Epithelial cell of esophagus (primary cell): Measurements from ENCODE around the gene CDH15.

Experiments used
- DNase-seq: peaks from one replicate; pipeline ENCODE4 v3.0.0; 2010; ENCODE audit warnings: low read depth
- H3K4me3 ChIP-seq: 2 replicates; pipeline ENCODE4 v1.5.1; 2011; ENCODE audit warnings: mild to moderate bottlenecking, low read length, control low read depth
- TF ChIP-seq, protein P1 (sequence below): IDR thresholded peaks from 2 replicates; pipeline ENCODE4 v1.5.1; 2011; ENCODE audit warnings: low read depth, mild to moderate bottlenecking, low read length, control low read depth, inconsistent platforms; ENCODE audit not compliant: insufficient read depth; ENCODE audit errors: missing control alignments

Gene CDH15, protein sequence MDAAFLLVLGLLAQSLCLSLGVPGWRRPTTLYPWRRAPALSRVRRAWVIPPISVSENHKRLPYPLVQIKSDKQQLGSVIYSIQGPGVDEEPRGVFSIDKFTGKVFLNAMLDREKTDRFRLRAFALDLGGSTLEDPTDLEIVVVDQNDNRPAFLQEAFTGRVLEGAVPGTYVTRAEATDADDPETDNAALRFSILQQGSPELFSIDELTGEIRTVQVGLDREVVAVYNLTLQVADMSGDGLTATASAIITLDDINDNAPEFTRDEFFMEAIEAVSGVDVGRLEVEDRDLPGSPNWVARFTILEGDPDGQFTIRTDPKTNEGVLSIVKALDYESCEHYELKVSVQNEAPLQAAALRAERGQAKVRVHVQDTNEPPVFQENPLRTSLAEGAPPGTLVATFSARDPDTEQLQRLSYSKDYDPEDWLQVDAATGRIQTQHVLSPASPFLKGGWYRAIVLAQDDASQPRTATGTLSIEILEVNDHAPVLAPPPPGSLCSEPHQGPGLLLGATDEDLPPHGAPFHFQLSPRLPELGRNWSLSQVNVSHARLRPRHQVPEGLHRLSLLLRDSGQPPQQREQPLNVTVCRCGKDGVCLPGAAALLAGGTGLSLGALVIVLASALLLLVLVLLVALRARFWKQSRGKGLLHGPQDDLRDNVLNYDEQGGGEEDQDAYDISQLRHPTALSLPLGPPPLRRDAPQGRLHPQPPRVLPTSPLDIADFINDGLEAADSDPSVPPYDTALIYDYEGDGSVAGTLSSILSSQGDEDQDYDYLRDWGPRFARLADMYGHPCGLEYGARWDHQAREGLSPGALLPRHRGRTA

DNA sequence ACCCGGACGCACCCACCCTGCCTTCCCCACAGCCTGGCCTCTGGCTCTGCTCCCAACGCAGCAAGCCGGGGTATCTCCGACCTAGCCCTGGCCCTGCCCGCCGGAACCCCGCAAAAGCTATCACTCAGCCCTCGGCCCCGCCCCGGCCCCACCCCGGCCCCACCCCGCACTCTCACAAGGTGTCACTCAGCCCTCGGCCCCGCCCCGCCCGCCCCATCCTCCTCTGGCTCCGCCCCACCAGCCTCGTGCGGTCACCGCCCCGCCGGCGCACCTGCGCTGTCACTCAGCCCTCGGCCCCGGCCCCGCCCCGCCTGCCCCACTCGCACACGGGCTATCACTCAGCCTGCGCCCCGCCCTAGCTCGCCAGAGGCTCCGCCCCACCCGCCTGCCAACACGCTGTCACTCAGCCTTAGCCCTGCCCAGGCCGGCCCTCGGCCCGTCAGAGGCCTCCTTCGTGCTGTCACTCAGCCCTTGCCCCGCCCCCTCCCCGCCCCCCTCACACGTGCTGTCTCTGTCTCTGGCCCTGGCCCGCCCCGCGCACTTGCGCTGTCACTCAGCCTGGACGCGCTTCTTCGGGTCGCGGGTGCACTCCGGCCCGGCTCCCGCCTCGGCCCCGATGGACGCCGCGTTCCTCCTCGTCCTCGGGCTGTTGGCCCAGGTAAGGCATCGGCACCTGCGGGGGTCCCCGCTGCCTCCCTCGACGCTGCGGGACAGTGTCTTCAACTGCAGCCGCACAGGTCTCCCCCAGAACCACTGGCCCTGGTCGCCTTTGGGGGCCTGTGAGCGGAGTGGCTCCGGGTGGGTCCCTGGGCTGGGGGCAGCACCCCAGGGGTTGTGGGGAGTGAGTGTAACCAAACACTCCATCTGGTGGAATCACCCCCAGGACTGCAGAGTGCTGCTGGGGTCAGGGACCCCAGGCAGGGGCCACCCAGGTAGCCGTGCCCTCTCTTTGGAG, at the start of gene CDH15:
Gene CDH15, plus strand, starts transcription at position 533 of the 955 bp plus-strand sequence. Its CDS starts 84 bp downstream, at position 617.
- DNase-seq = peak; percentile 97
- TF ChIP-seq, protein P1, sequence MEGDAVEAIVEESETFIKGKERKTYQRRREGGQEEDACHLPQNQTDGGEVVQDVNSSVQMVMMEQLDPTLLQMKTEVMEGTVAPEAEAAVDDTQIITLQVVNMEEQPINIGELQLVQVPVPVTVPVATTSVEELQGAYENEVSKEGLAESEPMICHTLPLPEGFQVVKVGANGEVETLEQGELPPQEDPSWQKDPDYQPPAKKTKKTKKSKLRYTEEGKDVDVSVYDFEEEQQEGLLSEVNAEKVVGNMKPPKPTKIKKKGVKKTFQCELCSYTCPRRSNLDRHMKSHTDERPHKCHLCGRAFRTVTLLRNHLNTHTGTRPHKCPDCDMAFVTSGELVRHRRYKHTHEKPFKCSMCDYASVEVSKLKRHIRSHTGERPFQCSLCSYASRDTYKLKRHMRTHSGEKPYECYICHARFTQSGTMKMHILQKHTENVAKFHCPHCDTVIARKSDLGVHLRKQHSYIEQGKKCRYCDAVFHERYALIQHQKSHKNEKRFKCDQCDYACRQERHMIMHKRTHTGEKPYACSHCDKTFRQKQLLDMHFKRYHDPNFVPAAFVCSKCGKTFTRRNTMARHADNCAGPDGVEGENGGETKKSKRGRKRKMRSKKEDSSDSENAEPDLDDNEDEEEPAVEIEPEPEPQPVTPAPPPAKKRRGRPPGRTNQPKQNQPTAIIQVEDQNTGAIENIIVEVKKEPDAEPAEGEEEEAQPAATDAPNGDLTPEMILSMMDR = no peak
- H3K4me3 ChIP-seq = no peak within 1 kb of the TSS

DNA sequence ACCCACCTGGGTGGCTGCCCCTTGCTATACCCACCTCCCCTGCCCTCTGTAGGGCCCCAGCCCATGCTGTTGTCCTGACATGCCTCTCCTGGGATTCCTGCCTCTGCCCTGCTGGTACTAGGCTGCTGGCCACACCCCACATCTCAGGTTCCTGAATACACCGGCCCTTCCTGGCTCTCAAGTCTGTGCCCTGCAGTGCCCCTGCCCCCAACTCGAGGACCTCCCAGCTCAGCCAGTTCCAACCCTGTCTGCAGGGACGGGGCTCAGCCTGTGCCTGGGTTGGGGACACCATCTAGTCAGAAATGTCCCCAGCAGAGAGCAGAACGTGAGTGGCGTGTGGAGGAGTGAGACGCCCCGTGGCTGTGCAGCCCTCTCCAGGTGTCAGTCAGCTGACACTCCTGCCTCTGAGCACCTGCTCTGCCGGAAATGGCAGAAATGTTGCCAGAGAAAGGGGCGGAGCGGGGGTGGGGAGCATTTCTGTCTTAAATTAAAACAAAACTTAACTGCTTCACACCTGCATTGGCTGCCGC, 49.2 kb upstream of the CDH15 start:
- H3K4me3 ChIP-seq = no peak overlapping the region
- peak; percentile 46 for DNase-seq
- TF ChIP-seq, protein P1 = no peak

DNA sequence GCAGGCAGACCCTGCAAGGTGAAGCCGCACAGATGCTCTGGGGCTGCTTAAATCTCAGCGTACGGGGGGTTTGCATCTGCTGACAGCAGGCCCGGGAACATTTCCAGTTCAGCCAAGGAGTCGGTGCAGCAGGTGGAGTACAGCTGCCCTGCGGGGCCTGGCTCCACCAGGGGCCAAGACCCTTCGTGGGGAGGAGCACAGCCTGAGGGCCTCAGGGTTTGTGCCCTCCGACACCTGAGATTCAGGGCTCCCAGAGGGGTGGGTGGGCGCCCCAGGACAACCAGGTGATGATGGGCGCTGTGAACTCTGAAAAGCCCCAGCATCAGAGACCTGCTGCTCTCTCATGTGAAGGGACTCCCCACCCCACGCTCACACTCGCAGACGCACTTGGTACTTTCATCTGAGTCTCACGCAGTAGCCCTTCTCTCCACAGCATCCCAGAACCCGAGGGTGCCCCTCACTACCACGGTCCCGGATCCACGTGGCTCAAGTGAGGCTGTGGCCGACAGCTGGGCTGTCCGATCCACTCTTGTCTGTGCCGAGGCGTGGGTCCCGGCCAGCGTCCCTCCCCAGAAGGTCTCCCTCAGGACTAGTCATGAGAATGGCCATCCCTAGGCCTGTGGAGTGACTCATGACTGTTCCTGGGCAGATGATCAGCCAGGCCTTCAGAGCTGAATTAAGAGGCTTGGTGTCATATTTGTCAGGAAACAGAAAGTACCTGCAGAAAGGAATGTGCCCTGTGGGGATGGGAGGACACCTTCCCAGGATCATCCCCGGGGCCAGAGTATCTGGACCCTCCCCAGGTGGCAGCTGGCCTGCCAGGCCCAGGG, 48.3 kb upstream of the CDH15 start:
- TF ChIP-seq, protein P1 = no peak
- DNase-seq = peak; percentile 9
- H3K4me3 ChIP-seq = no peak overlapping the region

DNA sequence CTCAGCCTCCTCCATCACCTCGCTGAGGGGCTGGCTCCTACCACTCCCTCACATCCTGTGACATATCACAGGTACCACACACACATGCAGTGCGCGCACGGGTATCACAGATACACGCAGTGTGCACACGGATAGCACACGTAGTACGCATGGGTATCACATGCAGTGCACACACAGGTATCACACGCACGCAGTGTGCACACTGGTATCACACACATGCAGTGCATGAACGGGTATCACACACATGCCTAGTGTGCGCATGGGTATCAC, 47.8 kb upstream of the CDH15 start:
- H3K4me3 ChIP-seq = no peak overlapping the region
- DNase-seq = no peak
- TF ChIP-seq, protein P1 = no peak

DNA sequence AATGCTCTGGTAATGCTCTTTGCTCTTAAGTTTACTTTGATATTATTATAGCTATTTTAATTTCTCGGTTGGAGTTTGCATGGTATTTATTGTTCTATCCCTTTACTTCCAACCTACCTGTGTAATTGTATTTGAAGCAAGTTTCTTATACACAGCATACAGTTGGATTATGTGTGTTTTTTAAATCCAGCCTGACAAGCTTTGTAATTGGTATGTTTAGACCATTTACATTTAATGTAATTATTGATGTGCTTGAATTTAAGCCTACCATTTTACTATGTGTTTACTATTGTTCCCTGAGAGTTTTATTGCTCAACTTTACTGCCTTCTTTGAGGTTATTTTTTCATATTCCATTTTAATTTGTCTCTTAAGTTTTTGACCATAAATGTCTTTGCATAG, 42.2 kb upstream of the CDH15 start:
- H3K4me3 ChIP-seq = no peak overlapping the region
- no peak for DNase-seq
- TF ChIP-seq, protein P1 = no peak

DNA sequence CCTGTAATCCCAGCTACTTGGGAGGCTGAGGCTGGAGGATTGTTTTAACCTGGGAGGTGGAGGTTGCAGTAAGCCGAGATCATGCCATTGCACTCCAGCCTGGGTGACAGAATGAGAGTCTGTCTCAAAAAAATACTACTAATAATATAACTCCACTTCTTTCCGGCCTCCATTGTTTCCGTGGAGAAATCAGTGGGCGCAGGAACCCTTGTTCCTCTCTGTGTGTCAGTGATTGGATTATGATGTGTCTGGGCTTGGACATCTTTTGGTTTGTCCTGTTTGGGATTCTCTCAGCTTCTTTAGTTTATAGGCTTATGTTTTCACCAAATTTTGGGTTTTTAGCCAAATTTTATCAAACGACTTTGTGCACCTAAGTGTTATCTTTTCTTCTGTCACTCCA, 41.1 kb upstream of the CDH15 start:
- no peak for DNase-seq
- TF ChIP-seq, protein P1 = no peak
- H3K4me3 ChIP-seq = no peak overlapping the region
